Right lobe of liver (tissue), 6 donors: ENCODE measurements around the gene CLEC3A. TPM values are rescaled to one million over a fixed set of nuclear protein-coding genes. Genes with fewer than 3 reads are reported as not detected.

Experiments used
- ATAC-seq, 4 donors: fragments of 200-7000 bp; cut with Tn5 transposase; one replicate each; pipeline ENCODE4 v1.9.1; 2020; ENCODE audit warnings: mild to moderate bottlenecking in 4 of 4, moderate library complexity in 4 of 4
- DNase-seq, 3 donors: peaks; one replicate each; pipeline ENCODE4 v3.0.0-alpha.2; 2020
- H3K27ac ChIP-seq, 3 donors: fragments of 200-600 bp; one replicate each; pipeline ENCODE4 v1.8.0; 2022
- H3K27me3 ChIP-seq, 2 donors: fragments of 200-600 bp; one replicate each; pipeline ENCODE4 v1.8.0; 2022
- H3K36me3 ChIP-seq, 4 donors: fragments of 200-600 bp; sonication (generic) in 1 of 4; one replicate each; pipeline versions ENCODE4 v1.5.1 to v1.8.0; 2017 to 2022; ENCODE audit warnings: control low read depth in 1 of 4
- H3K4me1 ChIP-seq, 4 donors: fragments of 200-600 bp; sonication (generic) in 1 of 4; one replicate each; pipeline versions ENCODE4 v1.5.1 to v1.8.0; 2017 to 2022; ENCODE audit warnings: control low read depth in 1 of 4
- H3K4me3 ChIP-seq, 3 donors: fragments of 200-600 bp; one replicate each; pipeline ENCODE4 v1.8.0; 2022
- H3K9me3 ChIP-seq, 4 donors: fragments of 200-600 bp; sonication (generic) in 1 of 4; one replicate each; pipeline versions ENCODE4 v1.5.1 to v1.8.0; 2017 to 2022; ENCODE audit warnings: control low read depth in 1 of 4
- POLR2A ChIP-seq: fragments of 450-650 bp; IDR thresholded peaks from one replicate; pipeline ENCODE4 v1.6.1; 2017; ENCODE audit warnings: antibody characterized with exemption, mild to moderate bottlenecking
- WGBS: methylation state at CpG from one replicate; pipeline ENCODE4 v1.1.6; 2018; ENCODE audit warnings: low coverage, low lambda C conversion rate; ENCODE audit not compliant: insufficient coverage; ENCODE audit errors: missing lambda C conversion rate; 5-methylcytosine and 5-hydroxymethylcytosine counted together
- intact Hi-C, 2 donors: fragments of 100-400 bp; cut with DNase I; formaldehyde crosslinking; loops; one replicate each; pipeline versions ENCODE4 v1.11.2 to v1.14.1; 2022
- total RNA-seq, 6 experiments: library from RNA; depleted of rRNA in 2 of 6; stranded (reverse); fragments of >200 nt in 2 of 6; fragmentation: NEBNext Ultra II Directional in 3 of 6; extraction: Animal tissue kit (Norgen Biotek cat#: 25700) in 3 of 6; gene quantifications; one replicate each; pipeline versions ENCODE4 v1.1.0 to v1.2.4, GENCODE V29; 2016 to 2023
- TF ChIP-seq, protein P1 (sequence below), 4 donors: fragments of 200-600 bp in 3 of 4; fragments of 450-650 bp in 1 of 4; IDR thresholded peaks; one replicate each; pipeline versions ENCODE4 v1.5.1 to v1.8.0; 2016 to 2022; ENCODE audit warnings: antibody characterized with exemption in 4 of 4, mild to moderate bottlenecking in 2 of 4
- donor health status: DM: no; HTN: yes; CAD: no.
- donor health status: DM: no; HTN: no; CAD: no.
- donor health status: DM: no; HTN: no; CAD: no.
- donor health status: DM: no; HTN: yes; CAD: no.
- donor health status: DM: no; HTN: yes; CAD: no.

CLEC3A gene
- total RNA-seq, 6 experiments from 2014 or later: not detected

DNA sequence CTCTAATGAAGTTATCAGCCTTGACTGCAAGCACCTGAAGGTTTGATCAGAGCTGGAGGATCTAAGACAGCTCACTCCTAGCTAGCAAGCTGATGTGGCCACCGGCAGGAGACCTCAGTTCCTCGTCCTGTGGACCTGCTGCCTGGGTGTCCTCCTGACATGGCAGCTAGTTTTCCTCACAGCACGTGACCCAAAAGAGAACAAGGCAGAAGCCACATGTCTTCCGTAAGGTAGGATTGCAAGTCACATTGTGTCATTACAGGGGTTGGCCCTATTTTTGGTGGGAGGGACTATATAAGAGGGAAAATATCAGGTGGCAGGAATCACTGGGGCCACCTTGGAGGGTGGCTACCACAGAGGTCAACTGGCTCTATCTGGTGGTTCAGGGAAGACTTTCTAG is 59.0 kb downstream of the CLEC3A start:
- TF ChIP-seq POLR2A: no peak
- TF ChIP-seq, protein P1, sequence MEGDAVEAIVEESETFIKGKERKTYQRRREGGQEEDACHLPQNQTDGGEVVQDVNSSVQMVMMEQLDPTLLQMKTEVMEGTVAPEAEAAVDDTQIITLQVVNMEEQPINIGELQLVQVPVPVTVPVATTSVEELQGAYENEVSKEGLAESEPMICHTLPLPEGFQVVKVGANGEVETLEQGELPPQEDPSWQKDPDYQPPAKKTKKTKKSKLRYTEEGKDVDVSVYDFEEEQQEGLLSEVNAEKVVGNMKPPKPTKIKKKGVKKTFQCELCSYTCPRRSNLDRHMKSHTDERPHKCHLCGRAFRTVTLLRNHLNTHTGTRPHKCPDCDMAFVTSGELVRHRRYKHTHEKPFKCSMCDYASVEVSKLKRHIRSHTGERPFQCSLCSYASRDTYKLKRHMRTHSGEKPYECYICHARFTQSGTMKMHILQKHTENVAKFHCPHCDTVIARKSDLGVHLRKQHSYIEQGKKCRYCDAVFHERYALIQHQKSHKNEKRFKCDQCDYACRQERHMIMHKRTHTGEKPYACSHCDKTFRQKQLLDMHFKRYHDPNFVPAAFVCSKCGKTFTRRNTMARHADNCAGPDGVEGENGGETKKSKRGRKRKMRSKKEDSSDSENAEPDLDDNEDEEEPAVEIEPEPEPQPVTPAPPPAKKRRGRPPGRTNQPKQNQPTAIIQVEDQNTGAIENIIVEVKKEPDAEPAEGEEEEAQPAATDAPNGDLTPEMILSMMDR (IDR thresholded peaks at IDR 0.05): no peak
- H3K4me1 ChIP-seq: no peaks in the 10 kb centered on the region
- intact Hi-C loops: no loop called here
- no peaks in the 10 kb centered on the region for H3K36me3 ChIP-seq
- no peak overlapping the region for H3K4me3 ChIP-seq
- WGBS: no CpG with 5 or more reads among the region's 4 CpGs
- no peak overlapping the region for H3K27ac ChIP-seq
- DNase-seq (no peak), ATAC-seq (no peak)
- no peaks in the 10 kb centered on the region for H3K27me3 ChIP-seq
- no peaks in the 10 kb centered on the region for H3K9me3 ChIP-seq

Other genes starting within 250 kb of the CLEC3A start
- under 1 TPM in 5 of 6 experiments, not detected in 1; 0.19 to 0.64 (median 0.51) TPM for gene VAT1L, start 234.0 kb upstream of the CLEC3A start, total RNA-seq
- gene WWOX, start 77.1 kb downstream of the CLEC3A start, total RNA-seq: 10 to 100 TPM; 13.0 to 24.3 (median 16.5) TPM